OCI-LY7 (cell line): ENCODE measurements around the gene RPS5.
"Not testable (repeated sequence)": the region's sequence is repeated elsewhere in the genome, so short reads cannot be mapped to it uniquely, and the experiment has no call there.

Experiments
- CTCF ChIP-seq: fragments of 200-600 bp; sonication (generic); conservative IDR thresholded peaks from 2 replicates; pipeline ENCODE4 v1.5.1; 2014; ENCODE audit warnings: mild to moderate bottlenecking, antibody characterized with exemption, low read length, moderate library complexity, mixed read lengths
- EZH2phosphoT487 ChIP-seq: fragments of 200-600 bp; sonication (generic); IDR thresholded peaks from 2 replicates; pipeline ENCODE4 v1.6.1; 2018; ENCODE audit warnings: low read depth, borderline replicate concordance, mild to moderate bottlenecking, mixed run types, antibody characterized with exemption, low read length, moderate library complexity, mixed read lengths

- not testable (repeated sequence) for TF ChIP-seq CTCF, EZH2phosphoT487
These were observed 55.9 kb downstream of the RPS5 start for GRCh38 chr19:58442986-58443385.
